GM12878 (cell line): Measurements from ENCODE around the gene ZNF592.

Source experiments
- BMI1 ChIP-seq: fragments of 450-650 bp; IDR thresholded peaks from 2 replicates; pipeline ENCODE4 v1.6.1; 2016; ENCODE audit warnings: mild to moderate bottlenecking, moderate library complexity, borderline replicate concordance
- EZH2 ChIP-seq: IDR thresholded peaks from 2 replicates; pipeline ENCODE4 v1.6.1; 2012; ENCODE audit warnings: low read depth, mild to moderate bottlenecking, control low read depth, inconsistent platforms, low read length, borderline replicate concordance; ENCODE audit not compliant: control insufficient read depth
- POLR2A ChIP-seq: IDR thresholded peaks from 2 replicates; pipeline ENCODE4 v1.6.1; 2011; ENCODE audit warnings: low read depth, mild to moderate bottlenecking, low read length
- POLR2AphosphoS5 ChIP-seq: IDR thresholded peaks from 2 replicates; pipeline ENCODE4 v1.6.1; 2011; ENCODE audit warnings: mild to moderate bottlenecking, low read length, inconsistent platforms
- YBX1 ChIP-seq: fragments of 450-650 bp; IDR thresholded peaks from 2 replicates; pipeline ENCODE4 v1.6.1; 2016; ENCODE audit warnings: antibody characterized with exemption
- TF ChIP-seq, protein P1 (sequence below), 3 experiments: IDR thresholded peaks in 2 of 3; conservative IDR thresholded peaks in 1 of 3; 2 replicates each; pipeline ENCODE4 v1.5.1; 2011; ENCODE audit warnings: low read depth in 3 of 3, low read length in 3 of 3, mild to moderate bottlenecking in 3 of 3, control low read depth in 2 of 3, moderate library complexity in 2 of 3, inconsistent platforms in 1 of 3, mixed read lengths in 1 of 3; ENCODE audit not compliant: control insufficient read depth in 2 of 3, insufficient read depth in 1 of 3; ENCODE audit errors: extremely low read depth in 1 of 3

DNA sequence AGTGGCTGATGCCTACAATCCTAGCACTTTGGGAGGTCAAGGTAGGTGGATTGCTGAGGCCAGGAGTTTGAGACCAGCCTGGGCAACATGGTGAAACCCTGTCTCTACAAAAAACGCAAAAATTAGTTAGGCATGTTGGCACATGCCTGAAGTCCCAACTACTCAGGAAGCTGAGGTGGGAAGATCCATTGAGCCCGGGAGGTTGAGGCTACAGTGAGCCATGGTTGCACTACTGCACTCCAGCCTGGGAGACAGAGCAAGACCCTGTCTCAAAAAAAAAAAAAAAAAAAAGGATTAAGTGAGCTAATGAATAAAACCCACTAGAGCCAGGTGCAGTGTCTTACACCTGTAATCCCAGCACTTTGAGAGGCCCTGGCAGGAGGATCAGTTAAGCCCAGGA lies 25.8 kb upstream of the ZNF592 start:
- TF ChIP-seq, protein P1, sequence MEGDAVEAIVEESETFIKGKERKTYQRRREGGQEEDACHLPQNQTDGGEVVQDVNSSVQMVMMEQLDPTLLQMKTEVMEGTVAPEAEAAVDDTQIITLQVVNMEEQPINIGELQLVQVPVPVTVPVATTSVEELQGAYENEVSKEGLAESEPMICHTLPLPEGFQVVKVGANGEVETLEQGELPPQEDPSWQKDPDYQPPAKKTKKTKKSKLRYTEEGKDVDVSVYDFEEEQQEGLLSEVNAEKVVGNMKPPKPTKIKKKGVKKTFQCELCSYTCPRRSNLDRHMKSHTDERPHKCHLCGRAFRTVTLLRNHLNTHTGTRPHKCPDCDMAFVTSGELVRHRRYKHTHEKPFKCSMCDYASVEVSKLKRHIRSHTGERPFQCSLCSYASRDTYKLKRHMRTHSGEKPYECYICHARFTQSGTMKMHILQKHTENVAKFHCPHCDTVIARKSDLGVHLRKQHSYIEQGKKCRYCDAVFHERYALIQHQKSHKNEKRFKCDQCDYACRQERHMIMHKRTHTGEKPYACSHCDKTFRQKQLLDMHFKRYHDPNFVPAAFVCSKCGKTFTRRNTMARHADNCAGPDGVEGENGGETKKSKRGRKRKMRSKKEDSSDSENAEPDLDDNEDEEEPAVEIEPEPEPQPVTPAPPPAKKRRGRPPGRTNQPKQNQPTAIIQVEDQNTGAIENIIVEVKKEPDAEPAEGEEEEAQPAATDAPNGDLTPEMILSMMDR (IDR thresholded peaks at IDR 0.05 in 2 of 3, conservative IDR thresholded peaks at IDR 0.05 in 1 of 3; ENCODE audit: control insufficient read depth in 2 of 3, extremely low read depth in 1 of 3, insufficient read depth in 1 of 3, low read depth in 3 of 3, low read length in 3 of 3) = no peak
- TF ChIP-seq POLR2AphosphoS5 (no peak), EZH2 (no peak), BMI1 (no peak), YBX1 (no peak), POLR2A (no peak)
